KG1 (cell line): ENCODE results near the gene NEO1.

Experiments
- DNase-seq: peaks from one replicate; lab custom pipeline; 2025; lab: John Stamatoyannopoulos, UW

The NEO1 gene

GRCh38 chr15:73075160-73075859, 23.0 kb downstream of the NEO1 start:
- no peak for DNase-seq

DNA sequence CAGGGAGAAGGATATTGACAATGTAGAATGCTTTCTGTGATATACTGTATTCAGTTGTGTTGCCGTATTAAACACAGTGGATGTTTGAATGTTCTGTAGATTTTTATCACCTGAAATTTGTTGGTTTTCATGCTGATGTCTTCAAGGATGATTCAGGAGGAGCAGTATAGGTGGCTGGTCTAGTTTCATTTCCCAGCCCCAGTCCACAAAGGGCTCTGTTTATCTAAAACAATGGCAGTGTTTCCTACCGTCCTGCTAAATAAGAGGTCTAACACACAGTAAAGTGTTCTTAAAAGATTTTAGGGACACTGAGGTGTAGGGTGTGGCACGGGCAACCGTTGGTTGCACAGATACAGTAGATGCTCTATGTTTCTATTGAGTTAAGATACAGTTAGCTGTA, 26.0 kb downstream of the NEO1 start:
- no peak for DNase-seq

DNA sequence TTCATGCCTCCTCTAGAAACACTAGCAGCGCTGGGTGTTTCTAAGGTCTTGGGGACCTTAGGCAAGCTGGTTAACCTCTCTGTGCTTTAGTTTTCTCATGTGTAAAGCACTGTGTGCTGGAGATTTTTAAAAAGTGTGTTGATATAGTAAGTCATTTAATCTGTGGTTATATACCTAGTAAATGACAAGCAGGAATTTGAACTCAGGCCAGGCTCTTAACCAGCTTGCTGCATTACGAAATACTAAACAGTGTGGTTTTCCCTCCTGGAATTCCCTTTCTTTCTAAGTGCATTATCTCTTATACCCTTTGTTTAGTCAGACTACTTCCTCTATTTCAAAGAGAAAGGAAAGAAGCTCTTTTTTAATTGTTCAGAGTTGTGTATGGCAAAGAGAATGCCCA, 26.5 kb downstream of the NEO1 start:
- no peak for DNase-seq

DNA sequence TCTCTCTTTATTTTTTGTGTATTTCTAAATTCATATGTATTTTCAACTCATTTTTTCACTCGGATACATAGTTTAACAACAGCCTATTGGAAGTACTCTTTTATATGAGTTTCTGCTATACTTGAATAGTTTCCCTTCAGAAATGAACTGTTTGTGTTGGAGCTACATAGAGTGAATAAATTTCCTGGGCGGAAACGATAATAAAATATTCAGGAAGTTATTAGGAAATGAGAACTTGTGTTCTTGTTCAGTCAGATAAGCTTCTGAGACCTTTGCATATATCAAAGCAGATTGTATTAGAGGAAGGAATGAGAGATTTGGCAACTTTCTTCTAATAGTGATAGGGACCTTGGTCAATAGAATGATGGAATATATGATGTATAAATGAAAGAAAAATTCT, 27.3 kb downstream of the NEO1 start:
- no peak for DNase-seq

- DNase-seq: no peak
Measured at GRCh38 chr15:73081321-73081958, 29.2 kb downstream of the NEO1 start.

DNA sequence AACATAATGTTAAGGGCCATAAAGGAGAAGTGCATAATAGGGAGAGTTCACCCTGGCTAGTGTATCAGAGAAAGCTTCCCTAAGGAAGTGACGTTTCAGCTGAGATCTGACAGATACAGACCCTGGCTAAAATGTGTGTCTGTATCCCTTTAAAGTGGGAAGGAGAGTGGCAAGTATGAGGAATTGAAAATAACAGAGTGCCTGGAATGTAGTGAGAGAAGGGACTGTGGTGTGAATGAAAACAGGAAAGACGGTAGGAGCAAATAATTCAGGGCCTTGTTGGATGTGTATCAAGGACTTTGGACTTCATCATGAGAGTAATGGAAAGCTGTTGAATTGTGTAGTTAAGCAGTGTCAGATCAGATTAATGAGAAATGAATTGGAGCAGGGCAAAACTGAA, 30.5 kb downstream of the NEO1 start:
- DNase-seq: no peak

- no peak for DNase-seq
Measured at GRCh38 chr15:73087098-73087497, 34.8 kb downstream of the NEO1 start.

DNA sequence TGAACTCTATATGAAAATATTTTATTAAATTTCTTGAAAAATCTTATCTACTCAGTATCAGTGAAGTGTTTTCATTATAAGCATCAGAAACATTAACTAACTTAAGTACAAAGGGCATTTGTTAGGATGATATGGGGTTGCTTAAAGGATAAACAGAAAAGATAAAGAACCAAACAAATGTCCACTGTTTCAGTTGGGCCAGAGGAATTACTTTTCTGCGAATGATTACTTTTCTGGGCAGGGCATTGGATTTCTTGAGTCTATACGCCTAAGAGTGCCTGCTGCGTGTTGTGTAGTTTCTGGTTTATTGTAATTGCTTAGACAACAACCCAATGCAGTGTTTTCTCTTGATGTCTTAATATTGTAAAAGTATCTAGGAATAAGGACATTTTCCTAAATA, 52.8 kb downstream of the NEO1 start:
- no peak for DNase-seq

DNA sequence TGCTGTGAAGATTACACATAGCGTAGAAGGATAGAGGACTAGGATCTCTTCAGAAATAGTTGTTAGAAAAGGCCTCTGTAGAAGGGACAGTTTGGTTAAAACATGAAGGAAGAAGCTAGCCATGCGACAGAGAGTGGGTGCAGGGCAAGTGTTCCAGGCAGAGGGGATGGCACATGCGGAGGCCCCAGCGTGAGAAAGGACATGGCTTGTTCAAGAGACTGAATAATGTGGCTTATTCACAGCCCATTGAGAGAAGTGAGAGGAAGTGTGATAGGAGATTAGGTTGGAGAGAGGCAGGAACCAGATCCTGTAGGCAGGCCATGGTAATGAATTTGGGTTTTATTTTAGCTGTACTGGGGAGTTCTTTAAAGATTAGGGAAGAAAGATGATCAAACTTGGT, 56.4 kb downstream of the NEO1 start:
- DNase-seq: no peak

DNA sequence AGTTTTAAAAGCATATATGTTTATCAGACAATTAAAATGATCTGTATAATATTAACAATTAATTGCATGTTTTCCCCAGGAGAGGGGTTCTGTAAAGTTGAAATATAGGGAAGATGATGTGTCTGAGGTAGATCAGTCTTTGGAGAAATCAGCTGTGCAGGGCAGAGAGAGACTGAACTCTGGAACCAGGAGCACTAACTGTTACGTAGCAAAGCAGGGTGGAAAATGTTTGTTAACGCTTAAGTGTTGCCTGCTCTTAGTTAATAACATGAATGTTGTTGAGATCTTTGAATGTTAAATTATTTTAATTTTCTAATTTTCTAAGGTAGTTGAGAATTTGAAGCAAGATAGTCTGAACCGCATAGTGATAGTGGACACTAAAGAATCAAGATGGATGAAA, 57.5 kb downstream of the NEO1 start:
- DNase-seq: no peak

- no peak for DNase-seq
Measured at GRCh38 chr15:73110201-73110600, 57.9 kb downstream of the NEO1 start.

DNA sequence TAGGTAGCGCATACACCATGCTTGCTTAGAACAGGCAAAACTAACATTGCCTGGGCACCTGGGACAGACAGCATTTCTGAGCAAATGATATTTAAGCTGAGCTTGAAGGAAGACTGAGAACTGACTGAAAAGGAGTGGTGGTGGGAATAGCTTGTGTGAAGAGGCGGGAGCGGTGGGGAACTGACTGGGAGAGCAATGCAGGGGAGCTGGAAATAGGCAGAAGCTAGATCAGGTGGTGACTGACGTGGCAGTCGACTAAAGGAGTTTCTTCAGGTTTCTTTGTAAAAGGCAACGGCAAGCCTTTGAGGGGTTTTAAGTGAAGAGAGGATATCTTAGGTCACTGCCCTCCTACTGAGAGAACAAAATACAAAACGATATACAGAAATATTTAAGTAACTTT, 61.8 kb downstream of the NEO1 start:
- no peak for DNase-seq

DNA sequence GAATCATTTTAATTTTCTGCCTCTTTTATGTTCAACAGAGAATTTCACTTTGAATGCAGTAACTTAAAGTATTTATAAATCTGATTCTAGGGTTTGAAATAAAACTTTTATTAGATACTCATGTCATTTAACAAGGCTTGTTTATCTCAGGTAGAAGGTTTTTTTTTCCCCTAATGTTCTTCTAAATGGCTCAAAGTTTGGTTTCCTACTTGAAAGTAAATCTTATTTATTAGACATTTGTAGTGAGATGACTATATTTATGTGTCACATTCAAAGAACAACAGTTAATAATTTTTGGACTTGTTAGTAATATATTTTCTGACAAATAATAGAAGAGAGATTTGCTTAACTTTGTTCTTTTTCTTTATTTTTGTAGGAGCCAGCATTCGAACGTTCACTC, 63.9 kb downstream of the NEO1 start:
- DNase-seq: no peak

DNA sequence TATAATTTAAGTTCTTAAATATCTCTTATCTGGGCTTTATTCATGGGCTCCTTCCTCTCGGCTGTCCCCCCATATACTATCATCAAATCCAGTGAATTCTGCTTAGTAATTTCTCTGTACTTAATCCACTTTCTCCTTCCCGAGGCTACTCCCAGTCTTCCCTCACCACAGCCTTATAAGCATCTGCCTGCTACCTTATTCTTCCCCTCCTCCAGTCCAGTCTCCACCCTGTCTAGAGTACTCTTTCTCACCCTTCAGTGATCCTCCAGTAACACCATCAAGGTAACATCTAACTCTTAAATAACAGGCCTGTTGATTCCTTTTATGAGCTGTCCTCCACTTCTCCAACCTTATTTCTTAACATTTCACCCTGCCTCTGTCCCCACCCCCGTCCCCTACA, 65.8 kb downstream of the NEO1 start:
- DNase-seq: no peak

- DNase-seq: no peak
Measured at GRCh38 chr15:73119478-73119877, 67.2 kb downstream of the NEO1 start.

DNA sequence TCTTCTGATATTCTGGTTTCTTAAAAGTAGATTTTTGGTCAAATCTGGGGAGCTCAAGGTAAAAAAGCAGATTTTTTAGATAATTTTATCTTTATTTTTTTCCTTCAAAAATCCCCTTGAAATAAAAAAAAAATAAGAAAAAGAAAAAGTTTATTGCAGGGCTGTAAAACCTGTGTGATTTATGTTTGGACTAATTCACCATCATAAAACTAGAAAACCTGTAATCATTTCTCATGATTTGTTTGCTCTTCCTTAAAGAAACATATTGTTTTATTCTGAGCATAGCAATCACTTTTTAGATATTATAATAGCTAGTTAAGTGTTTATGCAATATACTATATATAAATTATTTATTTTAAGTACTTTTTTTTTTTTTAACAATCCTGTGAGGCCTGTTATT, 68.0 kb downstream of the NEO1 start:
- DNase-seq: no peak

DNA sequence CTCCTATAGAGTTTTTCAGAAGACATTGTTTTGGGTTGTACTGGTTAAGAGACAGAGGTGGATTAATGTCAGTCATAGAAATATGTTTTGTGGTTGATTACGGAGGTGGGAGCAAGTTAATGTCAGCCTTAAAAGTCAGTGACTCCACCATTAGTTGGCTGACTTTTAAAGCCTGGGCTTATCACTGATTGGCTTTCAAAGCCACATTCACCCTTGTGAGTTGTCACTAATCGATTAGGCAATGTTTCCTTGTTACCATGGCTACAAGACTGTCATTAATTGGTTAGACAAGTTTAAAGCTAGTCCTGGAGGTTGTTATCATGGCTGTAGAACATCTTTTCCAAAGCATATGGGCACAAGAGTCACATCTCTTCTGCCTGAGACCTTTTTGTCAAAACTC, 73.0 kb downstream of the NEO1 start:
- DNase-seq: no peak

- DNase-seq: no peak
Measured at GRCh38 chr15:73127302-73127936, 75.2 kb downstream of the NEO1 start.

- no peak for DNase-seq
Measured at GRCh38 chr15:73130830-73131229, 78.6 kb downstream of the NEO1 start.

DNA sequence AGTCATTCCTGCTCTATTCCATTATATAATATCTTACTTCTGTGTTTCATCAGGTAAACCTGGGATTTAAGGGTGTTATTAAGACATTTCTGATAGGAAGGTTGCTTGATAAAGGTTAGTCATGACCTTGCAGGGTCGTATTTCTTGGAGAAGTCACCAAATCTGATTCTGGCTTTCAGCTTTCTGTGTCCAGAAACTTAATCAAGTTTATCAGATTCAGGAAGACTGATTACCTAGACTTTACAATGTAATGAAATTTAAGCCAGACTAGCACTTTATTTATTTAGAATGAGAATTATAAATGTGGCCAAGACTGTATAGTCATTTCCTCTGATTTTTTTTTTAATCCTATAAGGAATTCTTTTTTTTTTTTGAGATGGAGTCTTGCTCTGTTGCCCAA, 81.9 kb downstream of the NEO1 start:
- DNase-seq: no peak

DNA sequence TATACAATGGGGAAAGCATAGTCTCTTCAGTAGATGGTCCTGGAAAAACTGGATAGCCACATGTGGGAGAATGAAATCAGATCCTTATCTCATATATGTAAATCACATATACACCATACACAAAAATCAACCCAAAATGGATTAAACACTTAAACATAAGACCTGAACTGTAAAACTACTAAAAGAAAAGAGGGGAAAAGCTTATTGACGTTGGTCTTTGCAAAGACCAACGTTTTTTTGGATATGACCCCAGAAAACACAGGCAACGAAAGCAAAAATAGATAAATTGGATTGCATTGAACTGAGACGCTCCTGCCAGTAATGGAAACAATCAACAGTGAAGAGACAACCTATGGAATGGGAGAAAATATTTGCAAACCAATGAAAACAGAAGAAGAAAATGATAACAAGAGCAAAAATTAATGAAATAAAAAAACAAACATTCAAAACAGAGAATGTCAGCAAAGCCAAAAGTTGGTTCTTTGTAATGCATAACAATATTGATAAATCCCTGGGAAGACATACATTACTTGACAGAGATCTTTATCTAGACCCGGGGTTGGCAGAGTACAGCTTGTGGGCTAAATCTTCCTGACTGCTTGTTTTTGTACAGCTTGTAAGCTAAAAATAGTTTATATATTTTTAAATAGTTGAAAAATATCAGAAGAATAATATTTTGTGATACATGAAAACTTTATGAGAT, 86.9 kb downstream of the NEO1 start:
- no peak for DNase-seq

GRCh38 chr15:73139744-73140553, 87.7 kb downstream of the NEO1 start:
- no peak for DNase-seq
